Body of pancreas (tissue), 4 donors: ENCODE data around the gene HSDL2.
A peak's percentile ranks its signal among the peaks of the same experiment; 100 is the strongest.

ENCODE experiments used
- POLR2A ChIP-seq, 3 donors: fragments of 450-650 bp; IDR thresholded peaks; one replicate each; pipeline ENCODE4 v1.6.1; 2016; ENCODE audit warnings: antibody characterized with exemption in 3 of 3, mild to moderate bottlenecking in 2 of 3
- TF ChIP-seq, protein P1 (sequence below), 7 experiments: fragments of 450-650 bp in 4 of 7; fragments of 200-600 bp in 3 of 7; sonication (generic) in 3 of 7; IDR thresholded peaks; one replicate each; pipeline ENCODE4 v1.5.1; 2016 to 2019; ENCODE audit warnings: antibody characterized with exemption in 7 of 7

GRCh38 chr9:112378328-112379176, 1.4 kb upstream of the HSDL2 start:
- TF ChIP-seq, protein P1, sequence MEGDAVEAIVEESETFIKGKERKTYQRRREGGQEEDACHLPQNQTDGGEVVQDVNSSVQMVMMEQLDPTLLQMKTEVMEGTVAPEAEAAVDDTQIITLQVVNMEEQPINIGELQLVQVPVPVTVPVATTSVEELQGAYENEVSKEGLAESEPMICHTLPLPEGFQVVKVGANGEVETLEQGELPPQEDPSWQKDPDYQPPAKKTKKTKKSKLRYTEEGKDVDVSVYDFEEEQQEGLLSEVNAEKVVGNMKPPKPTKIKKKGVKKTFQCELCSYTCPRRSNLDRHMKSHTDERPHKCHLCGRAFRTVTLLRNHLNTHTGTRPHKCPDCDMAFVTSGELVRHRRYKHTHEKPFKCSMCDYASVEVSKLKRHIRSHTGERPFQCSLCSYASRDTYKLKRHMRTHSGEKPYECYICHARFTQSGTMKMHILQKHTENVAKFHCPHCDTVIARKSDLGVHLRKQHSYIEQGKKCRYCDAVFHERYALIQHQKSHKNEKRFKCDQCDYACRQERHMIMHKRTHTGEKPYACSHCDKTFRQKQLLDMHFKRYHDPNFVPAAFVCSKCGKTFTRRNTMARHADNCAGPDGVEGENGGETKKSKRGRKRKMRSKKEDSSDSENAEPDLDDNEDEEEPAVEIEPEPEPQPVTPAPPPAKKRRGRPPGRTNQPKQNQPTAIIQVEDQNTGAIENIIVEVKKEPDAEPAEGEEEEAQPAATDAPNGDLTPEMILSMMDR (IDR thresholded peaks at IDR 0.05), result no peak
- TF ChIP-seq POLR2A (IDR thresholded peaks at IDR 0.05), result peak in 1 of 3 donors; percentile 7
